Stimulated activated CD4-positive, alpha-beta T cell treated with anti-CD3 and anti-CD28 coated beads, Interleukin-12 subunit alpha, Interleukin-12 subunit beta, amount 100 ng/mL, for 4 hours (primary cell): Measurements from ENCODE around the gene GPR152.

Experiments
- DNase-seq: peaks from one replicate; pipeline ENCODE4 v3.0.0-alpha.2; 2020

The GPR152 gene, protein sequence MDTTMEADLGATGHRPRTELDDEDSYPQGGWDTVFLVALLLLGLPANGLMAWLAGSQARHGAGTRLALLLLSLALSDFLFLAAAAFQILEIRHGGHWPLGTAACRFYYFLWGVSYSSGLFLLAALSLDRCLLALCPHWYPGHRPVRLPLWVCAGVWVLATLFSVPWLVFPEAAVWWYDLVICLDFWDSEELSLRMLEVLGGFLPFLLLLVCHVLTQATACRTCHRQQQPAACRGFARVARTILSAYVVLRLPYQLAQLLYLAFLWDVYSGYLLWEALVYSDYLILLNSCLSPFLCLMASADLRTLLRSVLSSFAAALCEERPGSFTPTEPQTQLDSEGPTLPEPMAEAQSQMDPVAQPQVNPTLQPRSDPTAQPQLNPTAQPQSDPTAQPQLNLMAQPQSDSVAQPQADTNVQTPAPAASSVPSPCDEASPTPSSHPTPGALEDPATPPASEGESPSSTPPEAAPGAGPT

DNA sequence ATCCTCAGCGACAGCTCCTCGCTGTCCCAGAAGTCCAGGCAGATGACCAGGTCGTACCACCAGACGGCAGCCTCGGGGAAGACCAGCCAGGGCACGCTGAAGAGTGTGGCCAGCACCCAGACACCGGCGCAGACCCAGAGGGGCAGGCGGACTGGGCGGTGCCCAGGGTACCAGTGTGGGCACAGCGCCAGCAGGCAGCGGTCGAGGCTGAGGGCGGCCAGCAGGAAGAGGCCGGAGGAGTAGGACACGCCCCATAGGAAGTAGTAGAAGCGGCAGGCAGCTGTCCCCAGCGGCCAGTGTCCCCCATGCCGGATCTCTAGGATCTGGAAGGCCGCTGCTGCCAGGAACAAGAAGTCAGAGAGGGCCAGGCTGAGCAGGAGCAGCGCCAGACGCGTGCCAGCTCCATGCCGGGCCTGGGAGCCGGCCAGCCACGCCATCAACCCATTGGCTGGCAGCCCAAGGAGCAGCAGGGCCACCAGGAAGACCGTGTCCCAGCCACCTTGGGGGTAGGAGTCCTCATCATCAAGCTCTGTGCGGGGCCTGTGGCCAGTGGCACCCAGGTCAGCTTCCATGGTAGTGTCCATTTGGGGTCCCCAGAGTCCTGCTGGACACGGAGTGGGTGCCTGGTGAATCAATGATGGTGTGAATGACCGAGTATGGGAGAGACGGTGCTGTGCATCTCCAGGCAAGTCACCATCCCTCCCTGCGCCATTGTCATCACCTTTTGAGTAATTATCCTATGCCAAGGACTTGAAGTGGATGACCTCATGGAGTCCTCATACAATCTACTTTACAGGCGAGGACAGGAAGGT, at the start of gene GPR152:
TSS of gene GPR152 (minus strand) at position 589 of the 812 bp plus-strand sequence. CDS start at position 584, 5 bp downstream.
- DNase-seq = no peak

DNA sequence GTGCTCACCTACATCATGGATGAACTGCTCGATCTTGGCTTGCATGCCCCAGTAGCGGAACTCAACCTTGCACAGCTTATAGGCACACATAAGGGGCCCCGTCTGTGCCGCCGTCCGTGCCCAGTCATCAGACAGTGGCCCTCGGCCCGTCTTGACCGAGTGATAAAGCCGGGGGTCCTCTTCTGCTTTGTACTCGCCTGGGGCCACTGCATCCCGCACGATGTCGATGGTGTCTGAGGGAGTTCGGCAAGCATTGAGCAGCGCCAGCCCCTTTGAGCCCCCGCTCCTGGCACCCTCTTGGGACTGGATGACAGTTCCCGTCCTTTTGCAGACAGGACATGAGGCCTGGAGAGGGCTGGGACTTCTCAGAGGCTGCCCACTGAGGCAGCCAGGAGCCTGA, 49.3 kb upstream of the GPR152 start:
- DNase-seq = no peak

DNA sequence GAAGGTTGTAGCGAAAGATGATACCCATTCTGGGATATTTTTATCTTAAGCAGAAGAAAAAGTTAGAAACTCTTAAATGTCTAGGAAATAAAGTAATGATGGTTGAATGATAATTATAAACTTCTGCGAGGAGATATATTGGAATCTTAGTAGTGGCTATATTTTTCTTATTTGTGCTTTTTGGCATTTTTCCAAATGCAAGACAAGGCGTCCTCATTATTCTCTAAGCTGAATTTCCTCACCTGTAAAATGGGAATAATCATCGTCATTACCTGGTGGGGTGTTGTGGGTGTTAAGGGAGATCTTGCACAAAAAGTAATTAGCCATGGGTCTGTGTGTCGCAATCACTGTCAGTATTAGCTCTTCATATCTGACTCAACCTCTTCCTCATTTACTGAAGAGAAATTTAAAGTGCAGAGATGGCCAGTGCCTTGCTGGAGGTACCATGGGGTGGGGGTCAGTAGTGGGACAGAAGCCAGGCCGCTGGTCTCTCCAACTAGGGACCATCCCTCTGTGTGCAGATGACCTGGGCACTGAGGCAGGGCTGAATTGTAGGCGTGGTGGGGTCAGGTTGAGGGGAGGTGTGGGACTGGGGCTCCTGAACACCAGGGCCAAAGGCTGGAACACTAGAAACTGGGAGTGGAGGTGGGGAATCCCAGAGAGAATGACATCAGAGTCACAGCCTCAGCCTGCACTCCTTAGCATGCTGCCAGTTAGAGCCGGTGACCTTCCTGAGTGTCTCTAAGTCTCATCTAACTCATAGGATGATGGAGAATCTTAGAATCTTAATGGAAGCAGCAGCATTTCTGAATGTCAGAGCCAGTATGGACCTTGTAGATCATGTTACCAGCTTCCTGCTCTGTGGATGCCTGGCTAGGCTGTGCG, 48.5 kb upstream of the GPR152 start:
- no peak for DNase-seq

DNA sequence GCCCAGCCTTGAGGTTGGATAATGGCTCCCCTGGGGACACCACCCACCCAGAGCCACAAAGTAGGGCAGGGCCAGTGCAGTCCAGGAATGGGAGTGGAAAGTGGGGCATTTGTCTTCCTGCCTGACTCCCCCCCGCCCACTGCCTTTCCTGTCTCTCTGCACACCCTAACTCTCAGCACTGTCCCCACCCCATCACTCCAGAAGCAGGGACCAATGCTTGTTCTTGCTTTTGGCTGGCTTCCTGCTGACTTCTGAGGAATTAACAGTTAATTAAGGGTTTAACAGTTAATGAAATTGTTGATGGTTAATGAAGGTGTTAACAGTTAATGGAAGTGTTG, 47.9 kb upstream of the GPR152 start:
- DNase-seq = no peak

DNA sequence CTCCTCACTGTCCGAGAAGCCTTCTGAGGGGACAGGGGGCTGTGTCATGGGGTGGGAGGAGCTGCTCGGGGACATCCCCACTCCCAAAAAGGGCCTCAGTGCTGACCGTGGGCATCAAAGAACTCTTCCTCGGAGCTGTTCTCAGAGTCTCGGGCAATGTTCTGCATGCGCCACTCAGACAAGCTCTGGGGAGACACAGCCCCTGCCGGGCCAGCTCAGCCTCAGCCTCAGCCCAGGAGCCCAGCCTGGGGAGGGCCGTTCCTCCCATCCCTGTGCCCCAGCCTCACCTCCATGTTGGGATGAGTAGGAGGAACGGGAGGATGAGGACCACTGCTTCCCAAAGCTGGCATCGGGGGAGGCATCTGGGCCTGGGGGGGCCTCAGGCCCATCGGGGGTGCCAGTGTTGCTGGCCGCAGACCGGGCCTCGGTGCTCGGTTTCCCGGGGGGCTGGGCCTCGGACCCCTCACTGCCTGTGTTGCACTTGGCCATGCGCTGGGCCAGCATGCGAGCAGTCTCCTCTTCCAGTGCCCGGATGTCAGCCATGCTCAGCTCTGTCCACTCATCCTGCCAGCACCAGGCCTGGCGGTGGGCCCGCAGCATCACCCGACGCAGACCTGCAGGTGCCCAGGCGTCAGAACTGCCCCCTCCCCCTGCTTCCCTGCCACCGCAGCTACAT, 47.4 kb upstream of the GPR152 start:
- no peak for DNase-seq

DNA sequence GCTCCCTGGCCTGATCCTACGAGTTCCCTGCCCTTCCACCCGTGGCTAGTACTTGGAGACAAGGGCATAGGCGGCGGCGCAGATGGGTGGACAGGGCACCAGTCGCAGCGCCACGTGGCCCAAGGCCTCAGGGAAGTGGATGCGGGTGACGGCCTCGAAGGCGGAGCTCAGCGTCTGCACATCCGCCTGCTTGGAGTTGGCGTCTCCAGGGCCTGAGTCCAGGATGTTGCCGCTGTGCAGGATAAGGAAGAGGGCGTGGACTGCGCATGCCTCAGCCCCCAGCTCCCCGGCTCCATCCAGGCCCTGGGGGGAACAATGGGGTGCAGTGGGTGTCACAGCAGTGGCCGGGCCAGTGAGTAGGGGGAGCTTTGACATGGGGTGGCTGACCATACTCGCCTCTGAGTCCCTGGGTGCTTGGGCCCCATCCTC, 46.0 kb upstream of the GPR152 start:
- no peak for DNase-seq

DNA sequence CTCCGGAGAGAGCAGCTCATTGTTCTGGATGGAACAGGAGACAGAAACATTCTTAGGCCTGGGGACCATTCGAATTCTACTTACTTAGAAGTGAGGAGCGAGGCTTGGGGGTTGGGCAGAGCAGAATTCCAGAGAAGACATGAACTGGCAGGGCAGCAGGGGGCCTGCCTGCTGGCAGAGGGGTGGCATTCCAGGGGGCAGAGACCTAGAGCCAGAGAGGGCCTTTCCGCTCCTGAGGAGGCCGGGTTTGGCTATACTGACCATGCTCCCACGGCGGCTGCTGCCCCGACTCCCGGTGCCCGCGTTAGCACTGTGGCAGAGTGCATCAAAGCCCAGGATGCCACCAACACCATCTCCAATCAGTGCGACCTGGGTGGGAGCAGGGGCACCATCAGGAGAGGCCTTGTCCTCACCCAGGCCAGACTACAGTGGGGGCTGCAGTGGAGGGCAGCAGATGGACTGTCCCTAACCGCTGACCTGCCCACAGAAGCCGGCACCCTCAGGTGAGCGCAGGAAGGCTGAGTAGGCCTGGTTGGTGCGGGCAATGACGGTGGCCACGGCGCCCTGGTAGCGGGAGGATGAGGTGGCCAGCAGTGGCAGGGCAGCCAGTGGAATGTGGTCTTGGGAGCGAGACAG, 45.2 kb upstream of the GPR152 start:
- DNase-seq = no peak

DNA sequence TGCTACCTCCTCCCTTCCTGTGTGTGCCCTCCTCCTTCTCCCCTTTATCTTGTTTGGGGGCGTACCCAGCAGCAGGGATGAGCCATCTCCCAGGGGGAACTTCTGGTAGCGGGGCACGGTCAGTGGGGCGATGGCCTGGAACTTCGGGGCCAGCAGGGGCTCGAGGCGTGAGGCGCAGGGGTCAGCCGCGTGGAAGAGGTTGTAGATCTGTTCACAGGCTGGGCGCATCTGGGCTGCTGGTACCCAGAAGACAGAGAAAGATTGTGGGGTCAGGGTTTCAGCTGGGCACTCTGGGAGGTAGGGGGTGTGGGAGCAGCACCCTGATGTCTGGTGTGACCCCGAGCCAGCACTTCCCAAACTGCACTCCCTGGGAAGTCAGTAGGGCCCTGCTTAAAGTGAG, 43.6 kb upstream of the GPR152 start:
- DNase-seq = no peak

DNA sequence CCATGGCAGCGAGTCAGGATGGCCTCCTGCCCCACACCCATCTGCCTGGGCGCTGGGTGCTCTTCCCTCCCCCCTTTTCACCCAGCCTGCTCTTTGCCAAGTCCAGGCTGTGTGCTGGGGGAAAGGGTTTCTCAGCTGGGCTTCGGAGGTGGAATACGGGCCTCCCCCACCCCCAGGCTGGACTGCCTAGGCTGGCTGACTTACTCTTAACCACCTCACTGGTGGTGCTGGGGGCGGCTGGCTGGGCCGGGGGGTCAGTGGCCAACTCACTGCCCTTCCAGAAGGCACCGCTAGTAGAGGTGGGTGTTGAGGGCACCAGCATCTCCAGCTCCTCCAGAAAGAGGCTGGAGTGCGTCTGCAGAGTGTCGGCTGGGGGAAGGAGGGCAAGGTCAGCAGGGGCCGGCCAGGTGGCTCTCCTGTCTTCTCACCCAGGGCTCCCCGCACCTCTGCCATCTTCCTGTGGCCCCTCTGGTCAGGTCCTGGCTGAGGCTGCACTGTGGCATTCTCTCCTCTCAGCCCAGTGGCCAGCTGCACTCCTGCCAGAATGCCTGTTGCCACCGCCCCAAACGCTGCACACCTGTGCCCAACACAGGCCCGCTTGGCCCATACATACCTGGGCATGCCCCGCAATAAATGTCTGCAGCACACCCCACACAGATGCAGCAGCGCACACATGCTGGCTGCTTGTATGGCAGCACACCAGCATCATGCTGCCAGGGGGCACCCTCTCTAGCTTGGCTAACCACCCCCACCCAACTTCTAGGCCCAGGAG, 42.9 kb upstream of the GPR152 start:
- no peak for DNase-seq

DNA sequence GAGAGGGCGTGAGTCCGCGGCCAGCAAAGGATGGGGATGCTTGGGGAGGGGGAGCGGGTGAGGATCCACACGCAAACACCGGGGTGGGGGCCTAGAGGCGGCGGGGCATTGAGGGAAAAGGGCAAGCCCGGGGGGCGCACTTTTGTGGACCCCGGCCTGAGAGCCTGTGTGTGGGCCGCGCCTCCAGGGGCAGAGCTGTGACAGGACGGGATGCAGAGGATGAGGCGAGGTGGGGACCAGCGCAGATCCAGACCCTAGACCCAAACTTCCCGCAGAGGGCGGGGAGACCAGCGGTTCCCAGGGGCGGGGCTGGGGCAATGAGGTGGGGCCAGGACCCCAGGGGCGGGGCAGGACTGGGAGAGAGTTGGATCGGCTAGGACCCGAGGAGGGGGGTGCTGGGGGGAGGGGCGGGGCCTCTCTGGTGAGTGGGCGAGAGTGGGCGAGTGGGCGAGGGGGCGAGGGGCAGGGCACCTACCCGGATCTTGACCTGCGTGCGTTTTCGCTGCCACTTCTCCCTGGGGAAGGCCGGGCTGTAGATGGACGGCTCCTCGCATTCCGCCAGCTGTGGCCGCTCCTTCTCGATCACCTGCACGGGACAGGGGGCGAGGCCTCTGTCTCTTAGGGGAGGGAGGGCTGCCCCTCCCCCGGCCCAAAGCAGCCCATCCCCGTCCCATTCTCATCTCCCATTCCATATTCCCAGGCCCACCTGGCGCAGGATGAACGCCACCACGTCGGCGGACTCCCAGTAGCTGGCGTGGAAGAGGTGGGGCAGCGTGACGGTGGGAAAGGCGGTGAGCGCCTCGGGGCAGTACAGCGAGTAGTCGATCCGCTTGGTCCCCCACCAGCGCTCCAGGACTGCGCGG, 42.1 kb upstream of the GPR152 start:
- DNase-seq = no peak

DNA sequence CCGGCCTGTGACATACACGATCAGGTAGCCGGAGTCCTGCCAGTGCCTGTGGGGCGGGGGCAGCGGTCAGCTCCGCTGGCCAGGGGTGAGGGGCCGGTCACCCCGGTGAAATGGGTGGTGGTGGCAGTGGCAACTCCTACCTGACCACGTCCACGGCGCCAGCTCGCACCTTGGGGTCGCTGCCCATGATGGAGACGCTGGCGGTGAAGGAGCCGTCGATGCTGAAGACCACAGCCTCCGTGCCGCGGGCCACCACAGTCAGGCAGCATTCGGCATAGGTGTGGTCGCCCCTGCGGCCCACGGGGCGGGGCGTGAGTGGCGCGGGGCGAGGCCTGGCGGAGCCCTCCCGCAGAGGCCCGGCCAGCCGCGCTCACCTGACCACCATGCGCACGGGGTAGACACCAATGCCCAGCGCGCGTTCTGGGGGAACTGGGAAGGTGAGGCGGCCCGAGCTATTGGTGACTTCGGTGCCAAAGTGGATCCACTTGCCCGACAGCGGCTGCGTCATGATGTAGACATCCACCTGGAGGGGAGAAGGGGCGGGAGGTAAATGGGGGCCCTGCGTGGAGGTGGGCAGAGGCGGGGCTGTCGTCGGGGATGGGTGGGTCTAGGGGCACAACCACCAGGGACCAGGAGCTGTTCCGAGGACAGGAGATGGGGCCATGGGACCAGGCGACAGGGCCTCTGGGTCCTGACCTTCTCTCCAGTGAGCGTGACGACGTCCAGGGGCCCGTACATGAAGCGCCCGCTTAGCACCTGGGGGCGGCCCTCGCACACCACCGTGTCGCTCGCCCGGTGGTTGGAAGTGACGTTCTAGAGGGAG, 41.2 kb upstream of the GPR152 start:
- DNase-seq = no peak

DNA sequence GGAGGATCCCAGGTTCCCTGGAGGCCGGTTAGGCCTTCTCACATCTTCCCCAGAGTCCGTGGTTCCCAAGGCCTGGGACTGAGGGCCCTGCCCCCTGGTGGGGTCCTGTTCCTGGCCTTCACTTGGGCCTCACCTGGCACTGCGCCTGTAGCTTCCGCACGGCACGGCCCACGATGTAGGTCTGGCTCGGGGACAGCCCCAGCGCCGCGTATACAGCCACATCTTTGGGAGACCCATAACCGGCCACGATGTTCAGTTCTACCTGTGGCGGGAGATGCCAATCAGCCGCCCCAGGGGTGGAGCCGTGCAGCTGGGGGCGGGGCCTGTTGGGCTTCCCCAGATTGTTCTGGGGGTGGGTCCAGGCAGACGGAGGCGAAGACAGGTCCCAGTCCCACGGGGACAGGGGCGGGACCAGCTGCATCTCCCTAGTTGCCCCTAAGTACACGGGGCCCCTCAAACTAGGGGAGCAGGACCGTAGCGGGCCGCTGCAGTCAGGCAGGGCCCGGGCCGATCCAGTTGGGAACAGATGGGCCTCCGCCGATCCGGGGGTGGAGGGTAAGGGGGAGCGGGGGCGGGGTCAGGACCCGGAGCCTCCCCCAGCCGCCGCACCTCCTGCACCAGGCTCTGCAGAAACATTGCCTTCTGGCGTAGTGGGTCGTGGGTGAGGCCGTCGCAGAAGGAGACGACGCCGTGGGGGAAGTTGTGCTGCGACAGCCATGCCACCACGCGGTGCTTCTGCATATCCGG, 40.4 kb upstream of the GPR152 start:
- no peak for DNase-seq

DNA sequence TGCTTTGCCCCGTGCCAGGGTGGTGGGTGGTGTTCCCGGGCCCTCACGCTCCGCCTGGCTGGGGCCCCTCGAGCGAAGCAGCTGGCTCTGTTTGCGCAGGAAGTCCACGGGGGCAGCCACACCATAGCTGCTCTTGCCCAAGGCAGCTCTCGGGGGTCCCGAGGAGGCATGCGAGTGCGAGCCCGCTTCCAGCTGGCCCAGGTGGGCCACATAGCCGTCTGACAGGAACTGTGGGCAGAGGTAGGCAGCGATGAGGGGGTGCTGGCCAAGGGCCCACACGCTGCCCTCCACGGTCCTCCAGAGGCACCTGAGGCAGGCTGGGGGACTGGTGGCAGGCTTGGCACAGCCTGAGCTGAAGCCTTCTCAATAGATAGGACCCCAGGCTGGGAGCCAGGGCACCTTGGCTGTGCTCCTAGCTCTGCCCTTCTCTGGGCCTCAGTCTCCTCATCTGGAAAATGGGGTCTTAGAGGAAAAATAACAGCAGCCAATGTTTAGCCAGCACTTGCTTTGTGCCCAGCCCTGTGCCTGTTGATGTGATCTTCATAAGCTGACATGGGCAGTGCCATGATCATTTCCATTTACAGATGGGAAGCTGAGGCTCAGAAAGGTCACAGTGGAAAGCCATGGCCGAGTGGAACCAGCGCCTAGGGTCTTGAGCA, 39.7 kb upstream of the GPR152 start:
- no peak for DNase-seq

DNA sequence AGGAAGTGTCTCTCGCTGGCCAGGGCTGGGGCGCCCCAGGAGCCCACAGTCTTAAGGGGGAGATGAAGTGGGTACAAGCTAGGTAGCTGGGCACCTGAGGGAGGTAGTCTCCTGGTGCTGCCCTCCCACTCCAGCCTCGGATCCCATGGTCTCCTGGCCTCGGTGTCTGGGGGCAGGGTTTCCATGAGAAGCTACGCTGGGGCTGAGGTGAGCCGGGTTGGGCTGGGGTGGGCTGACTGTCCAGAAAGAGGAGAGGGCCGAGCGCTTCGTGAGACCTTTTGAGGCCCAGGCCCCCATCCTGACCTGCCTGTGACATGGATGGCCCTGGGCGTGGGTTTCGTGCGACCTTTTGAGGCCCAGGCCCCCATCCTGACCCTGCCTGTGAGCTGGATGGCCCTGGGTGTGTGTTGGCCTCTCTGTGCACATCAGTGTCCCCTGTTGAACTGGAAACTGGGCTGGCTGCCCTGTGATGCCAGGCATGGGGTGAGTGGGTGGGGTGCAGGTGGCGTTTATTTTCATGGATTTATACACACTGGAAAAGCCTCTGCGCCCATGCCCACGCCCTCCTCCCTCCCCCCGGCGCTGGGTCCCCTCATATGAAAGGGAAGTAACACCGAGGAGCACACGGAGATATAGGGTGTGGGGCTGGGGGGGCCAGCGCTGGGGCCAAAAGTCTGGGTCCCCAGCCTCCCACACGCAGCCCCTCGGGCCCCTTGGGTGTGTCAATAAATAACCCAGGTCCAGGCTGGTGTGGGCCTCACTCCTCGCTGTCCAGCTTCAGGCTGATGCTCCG, 38.9 kb upstream of the GPR152 start:
- DNase-seq = no peak

DNA sequence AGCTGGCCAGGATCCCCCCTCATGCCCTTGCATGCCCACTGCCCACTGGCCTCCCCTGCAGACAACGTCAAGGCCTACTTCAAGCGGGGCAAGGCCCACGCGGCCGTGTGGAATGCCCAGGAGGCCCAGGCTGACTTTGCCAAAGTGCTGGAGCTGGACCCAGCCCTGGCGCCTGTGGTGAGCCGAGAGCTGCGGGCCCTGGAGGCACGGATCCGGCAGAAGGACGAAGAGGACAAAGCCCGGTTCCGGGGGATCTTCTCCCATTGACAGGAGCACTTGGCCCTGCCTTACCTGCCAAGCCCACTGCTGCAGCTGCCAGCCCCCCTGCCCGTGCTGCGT, 38.2 kb upstream of the GPR152 start:
- DNase-seq = no peak

DNA sequence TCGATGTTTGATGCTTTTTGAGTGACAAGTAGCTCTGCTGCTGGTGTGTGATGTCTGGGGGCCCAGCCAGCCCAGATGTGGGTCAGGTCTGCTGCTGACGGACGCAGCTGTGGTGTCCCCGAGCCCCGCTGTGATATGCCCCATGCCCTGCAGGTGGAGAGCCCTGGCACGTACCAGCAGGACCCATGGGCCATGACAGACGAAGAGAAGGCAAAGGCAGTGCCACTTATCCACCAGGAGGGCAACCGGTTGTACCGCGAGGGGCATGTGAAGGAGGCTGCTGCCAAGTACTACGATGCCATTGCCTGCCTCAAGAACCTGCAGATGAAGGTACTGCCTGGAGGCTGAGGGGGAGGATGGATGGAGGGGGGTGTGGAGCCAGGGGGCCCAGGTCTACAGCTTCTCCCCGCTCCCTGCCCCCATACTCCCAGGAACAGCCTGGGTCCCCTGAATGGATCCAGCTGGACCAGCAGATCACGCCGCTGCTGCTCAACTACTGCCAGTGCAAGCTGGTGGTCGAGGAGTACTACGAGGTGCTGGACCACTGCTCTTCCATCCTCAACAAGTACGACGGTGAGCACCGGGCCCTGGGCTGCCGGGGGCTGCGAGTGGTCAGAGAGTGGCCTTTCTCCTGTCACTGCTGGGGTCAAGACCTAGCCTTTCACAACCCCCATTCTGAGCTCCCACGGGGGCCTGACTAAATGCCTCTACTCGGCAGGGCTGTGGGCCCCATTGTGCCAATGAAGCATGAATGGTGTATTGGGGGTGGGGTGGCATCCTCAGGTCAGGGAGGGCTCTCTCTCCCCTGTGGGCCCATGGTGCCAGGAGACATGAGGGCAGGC, 37.6 kb upstream of the GPR152 start:
- DNase-seq = no peak
